ENCODE data around the gene TRPV3. TPM values are rescaled to one million over a fixed set of nuclear protein-coding genes. Genes with fewer than 3 reads are reported as not detected.
"Not testable (repeated sequence)": the region's sequence is repeated elsewhere in the genome, so short reads cannot be mapped to it uniquely, and the experiment has no call there.

Gene TRPV3
- total RNA-seq, 1 donor = 0.21 TPM

DNA sequence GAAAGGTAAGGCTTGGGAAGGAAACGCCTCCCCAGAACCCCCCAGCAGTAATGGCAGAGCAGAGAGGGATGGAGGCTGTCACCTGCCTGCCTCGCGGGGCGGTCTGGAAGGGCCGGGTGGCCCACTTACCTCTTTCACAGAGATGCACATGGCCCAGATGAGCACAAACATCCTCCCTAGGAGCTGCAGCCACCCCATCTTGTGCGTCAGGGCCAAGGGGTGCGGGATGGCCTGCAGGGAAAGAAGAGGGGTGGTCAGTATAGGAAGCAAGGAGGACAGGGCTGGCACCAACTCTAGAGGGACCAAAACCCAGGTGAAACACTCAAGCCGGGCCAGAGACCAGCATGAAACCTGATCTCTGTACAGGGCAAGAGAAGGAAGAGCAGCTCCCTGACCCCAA lies 29.7 kb downstream of the TRPV3 start:
- Histone ChIP-seq H3K9me3 (ENCODE audit: low read depth, low read length) (no peaks in the 10 kb centered on the region), H3K4me1 (ENCODE audit: insufficient read depth, low read length) (no peaks in the 10 kb centered on the region), H3K27me3 (ENCODE audit: insufficient read depth, low read length) (no peaks in the 10 kb centered on the region), H3K4me3 (ENCODE audit: low read length) (no peak overlapping the region)

DNA sequence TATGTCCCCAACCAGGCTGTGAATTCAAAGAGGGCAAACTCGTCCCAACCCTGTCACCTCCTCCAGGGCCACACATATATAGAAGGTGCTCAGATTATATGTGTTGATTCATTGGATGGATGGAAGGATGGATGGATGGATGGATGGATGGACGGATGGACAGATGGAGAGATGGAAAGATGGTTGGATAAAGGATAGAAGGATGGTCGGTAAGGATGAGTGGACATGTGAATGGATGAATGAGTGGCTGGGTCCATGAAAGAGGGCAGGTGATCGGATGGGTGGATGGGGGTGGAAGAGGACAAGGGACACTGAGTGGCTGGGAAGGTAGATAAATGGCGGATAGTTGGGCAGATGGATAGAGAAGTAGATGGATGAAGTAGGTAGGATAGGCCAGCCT lies 30.1 kb downstream of the TRPV3 start:
- Histone ChIP-seq H3K4me3 (ENCODE audit: low read length) (no peak overlapping the region), H3K4me1 (ENCODE audit: insufficient read depth, low read length) (no peaks in the 10 kb centered on the region)

DNA sequence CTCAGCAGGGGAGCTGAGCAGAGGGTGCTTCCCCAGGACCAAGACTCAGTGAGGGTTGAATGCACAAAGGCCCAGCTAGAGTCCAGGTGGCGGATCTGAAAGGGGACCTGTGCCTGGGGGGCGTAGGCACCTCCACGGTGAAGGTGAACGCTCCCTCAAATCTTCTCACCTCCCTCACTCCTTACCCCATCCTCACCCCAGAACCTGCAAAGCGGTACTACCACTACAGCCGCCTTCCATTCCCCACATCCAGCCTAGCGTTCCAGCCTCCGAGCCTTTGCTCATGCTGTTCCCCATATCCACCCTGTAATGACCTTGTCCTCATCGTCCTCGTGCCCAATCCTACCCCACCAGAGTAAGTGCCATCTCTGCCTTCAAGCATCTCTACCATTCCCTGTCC lies 30.6 kb downstream of the TRPV3 start:
- H3K9me3 ChIP-seq (ENCODE audit: low read depth, low read length) = no peaks in the 10 kb centered on the region
- no peaks in the 10 kb centered on the region for H3K4me1 ChIP-seq (ENCODE audit: insufficient read depth, low read length)
- no peaks in the 10 kb centered on the region for H3K27me3 ChIP-seq (ENCODE audit: insufficient read depth, low read length)
- no peak overlapping the region for H3K4me3 ChIP-seq (ENCODE audit: low read length)

More for the DNA sequence above, 30.1 kb downstream of the TRPV3 start:
- H3K27me3 ChIP-seq (ENCODE audit: insufficient read depth, low read length) = no peaks in the 10 kb centered on the region
- H3K9me3 ChIP-seq (ENCODE audit: low read depth, low read length) = no peaks in the 10 kb centered on the region

DNA sequence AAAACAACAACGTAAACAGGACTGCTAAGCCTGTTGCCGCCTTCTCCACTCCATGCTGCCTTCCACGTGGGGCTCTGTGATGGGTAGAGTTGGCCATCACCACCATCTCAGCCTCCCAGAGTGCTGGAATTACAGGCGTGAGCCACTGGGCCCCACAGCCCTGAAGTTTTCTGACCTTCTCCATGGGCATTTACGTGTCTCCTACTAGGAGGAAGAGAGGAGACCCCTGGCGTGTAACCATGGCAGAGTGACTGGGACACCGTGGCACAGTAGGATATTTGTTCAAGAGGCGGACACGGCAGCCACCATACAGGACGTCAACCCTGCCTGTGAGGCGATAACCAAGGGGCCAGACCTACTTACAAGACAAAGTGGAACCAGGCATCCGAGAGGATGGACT lies 31.1 kb downstream of the TRPV3 start:
- Histone ChIP-seq H3K27me3 (ENCODE audit: insufficient read depth, low read length) (no peaks in the 10 kb centered on the region), H3K9me3 (ENCODE audit: low read depth, low read length) (no peaks in the 10 kb centered on the region), H3K4me1 (ENCODE audit: insufficient read depth, low read length) (no peaks in the 10 kb centered on the region), H3K4me3 (ENCODE audit: low read length) (no peak overlapping the region)

DNA sequence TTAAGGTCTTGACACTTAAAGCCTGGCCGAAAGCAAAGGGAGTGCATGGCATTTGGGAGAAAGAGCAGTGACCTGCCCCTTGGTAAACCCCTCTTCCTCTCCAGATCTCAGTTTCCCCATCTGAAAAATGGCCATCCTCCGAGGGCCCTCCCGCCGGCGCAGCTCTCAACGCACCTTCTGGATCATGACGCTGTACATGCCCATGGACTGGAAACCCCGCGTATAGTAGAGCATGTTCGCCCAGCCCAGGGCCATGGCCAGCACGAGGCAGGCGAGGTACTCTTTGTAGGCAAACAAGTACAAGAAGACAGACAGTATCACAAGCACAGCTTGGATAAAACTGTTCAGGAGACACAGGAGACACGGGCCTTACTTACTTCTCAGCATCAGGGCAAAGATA lies 33.6 kb downstream of the TRPV3 start:
- no peaks in the 10 kb centered on the region for H3K27me3 ChIP-seq (ENCODE audit: insufficient read depth, low read length)
- H3K4me3 ChIP-seq (ENCODE audit: low read length) = no peak overlapping the region
- H3K9me3 ChIP-seq (ENCODE audit: low read depth, low read length) = no peaks in the 10 kb centered on the region
- H3K4me1 ChIP-seq (ENCODE audit: insufficient read depth, low read length) = no peaks in the 10 kb centered on the region

DNA sequence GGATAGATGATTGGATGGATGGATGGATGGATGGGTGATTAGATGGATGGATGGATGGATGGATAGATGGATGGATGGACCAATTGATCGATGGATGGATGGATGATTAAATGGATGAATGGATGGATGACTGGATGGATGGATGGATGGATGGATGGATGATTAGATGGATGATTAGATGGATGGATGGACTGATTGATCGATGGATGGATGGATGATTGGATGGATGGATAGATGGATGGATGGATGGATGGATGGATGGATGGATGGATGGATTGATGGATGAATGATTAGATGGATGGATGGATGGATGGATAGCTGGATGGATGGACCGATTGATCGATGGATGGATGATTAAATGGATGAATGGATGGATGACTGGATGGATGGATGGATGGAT lies 38.1 kb downstream of the TRPV3 start:
- not testable (repeated sequence) for H3K4me1 ChIP-seq (ENCODE audit: insufficient read depth, low read length); H3K9me3 ChIP-seq (ENCODE audit: low read depth, low read length); H3K27me3 ChIP-seq (ENCODE audit: insufficient read depth, low read length); H3K4me3 ChIP-seq (ENCODE audit: low read length)

DNA sequence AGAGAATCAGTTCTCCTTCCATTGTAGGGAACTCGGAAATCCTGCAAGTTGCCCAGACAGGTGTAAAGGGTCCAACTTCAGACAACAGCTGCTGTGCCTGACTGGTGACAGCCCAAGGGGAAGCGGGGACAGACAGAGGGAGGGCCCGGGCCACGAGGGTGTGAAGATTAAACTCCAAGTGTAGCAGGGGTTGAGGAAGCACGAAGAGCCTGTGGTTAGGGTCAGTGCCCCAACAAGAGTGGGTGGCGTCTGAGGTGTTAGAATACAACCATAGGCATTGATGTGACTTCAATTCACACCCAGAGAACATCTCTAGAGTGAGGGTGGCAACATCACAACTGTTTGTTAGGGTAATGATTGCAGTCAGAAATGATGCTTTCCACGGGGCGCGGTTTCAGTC lies 42.7 kb downstream of the TRPV3 start:
- Histone ChIP-seq H3K4me1 (ENCODE audit: insufficient read depth, low read length) (no peaks in the 10 kb centered on the region), H3K27me3 (ENCODE audit: insufficient read depth, low read length) (no peaks in the 10 kb centered on the region), H3K4me3 (ENCODE audit: low read length) (no peak overlapping the region), H3K9me3 (ENCODE audit: low read depth, low read length) (no peaks in the 10 kb centered on the region)

DNA sequence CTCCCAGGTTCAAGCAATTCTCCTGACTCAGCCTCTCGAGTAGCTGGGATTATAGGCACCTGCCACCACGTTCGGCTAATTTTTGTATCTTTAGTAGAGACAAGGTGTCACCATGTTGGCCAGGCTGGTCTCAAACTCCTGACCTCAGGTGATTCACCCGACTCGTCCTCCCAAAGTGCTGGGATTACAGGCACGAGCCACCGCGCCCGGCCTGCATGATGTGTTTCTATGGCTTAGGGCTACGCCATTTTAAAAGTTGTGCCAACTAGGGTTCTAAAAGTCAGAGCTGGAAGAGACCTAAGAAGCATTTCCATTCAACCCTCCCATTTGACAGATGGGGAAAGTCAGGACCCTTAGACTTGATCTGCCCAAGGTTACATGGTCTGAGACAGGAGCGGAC lies 43.4 kb downstream of the TRPV3 start:
- H3K27me3 ChIP-seq (ENCODE audit: insufficient read depth, low read length); H3K9me3 ChIP-seq (ENCODE audit: low read depth, low read length); H3K4me3 ChIP-seq (ENCODE audit: low read length): not testable (repeated sequence)

DNA sequence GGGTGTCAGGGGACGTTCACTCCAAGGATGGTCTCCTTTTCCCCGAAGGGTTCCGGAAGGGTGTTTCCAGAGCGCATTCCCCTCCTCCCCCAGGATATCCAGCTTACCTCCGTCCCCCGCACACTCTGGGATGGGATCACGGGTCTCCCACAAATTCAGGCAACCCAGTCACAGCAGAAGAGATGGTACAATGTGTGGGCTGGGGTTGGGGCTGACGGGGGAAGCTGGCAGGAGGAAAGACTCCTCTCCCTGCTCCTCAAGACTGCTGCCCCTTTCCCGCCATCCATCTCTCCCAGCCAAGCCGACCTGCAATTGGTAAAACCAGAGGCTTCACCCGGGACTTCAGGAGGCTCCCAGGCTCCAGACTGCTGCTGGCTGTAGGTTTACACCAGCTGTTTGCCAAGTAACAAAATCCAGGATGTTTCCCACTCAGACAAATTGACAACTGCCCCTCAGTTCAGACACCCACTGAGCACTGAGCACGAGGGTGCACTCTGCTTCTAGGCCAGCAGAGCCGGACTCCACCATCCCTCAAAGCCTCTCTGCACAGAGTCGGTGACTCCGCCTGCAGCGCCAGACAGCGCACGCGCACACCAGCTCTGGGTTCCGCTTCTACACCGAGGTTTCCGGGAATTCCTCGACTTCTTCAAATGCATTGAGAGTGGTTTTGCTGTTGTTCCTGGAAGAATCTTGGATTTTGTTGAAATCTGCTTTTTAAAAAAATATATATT lies 44.1 kb downstream of the TRPV3 start:
- Histone ChIP-seq H3K4me1 (ENCODE audit: insufficient read depth, low read length) (no peaks in the 10 kb centered on the region), H3K4me3 (ENCODE audit: low read length) (no peak overlapping the region), H3K9me3 (ENCODE audit: low read depth, low read length) (no peaks in the 10 kb centered on the region), H3K27me3 (ENCODE audit: insufficient read depth, low read length) (no peaks in the 10 kb centered on the region)

More for the DNA sequence above, 43.4 kb downstream of the TRPV3 start:
- H3K4me1 ChIP-seq (ENCODE audit: insufficient read depth, low read length) = not testable (repeated sequence)

DNA sequence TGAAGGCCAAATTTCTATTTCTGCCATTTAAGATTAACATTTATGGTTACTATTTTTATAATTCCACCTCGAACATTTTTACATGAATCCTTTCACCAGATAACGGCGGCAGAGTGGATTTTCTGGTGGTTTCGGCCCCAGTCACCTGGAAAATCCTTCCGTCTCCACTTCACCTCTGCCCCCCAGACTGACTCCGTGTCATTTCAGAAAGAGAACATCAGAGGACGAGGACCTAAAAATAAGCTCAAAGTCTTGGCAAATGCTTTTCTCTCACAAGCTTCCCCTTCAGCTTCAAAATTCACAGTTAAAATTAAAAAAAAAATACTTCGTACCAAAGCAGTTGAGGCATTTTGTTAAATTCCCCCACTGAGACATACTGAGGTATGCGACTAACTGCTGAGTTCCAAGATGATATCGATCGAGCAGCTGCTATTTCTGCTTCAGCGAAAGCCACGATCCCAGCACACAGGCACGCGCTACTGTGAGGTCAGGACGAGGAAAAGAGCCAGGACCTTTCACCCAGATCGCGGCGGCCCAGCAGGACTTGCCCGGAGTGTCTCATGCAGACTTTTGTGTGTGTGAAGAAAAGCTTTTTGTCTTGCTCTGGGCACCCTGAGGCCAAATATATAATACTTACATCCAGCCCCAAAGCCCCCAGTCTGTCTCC lies 45.0 kb downstream of the TRPV3 start:
- H3K4me3 ChIP-seq (ENCODE audit: low read length) = no peak overlapping the region
- no peaks in the 10 kb centered on the region for H3K27me3 ChIP-seq (ENCODE audit: insufficient read depth, low read length)
- no peaks in the 10 kb centered on the region for H3K9me3 ChIP-seq (ENCODE audit: low read depth, low read length)
- H3K4me1 ChIP-seq (ENCODE audit: insufficient read depth, low read length) = no peaks in the 10 kb centered on the region

DNA sequence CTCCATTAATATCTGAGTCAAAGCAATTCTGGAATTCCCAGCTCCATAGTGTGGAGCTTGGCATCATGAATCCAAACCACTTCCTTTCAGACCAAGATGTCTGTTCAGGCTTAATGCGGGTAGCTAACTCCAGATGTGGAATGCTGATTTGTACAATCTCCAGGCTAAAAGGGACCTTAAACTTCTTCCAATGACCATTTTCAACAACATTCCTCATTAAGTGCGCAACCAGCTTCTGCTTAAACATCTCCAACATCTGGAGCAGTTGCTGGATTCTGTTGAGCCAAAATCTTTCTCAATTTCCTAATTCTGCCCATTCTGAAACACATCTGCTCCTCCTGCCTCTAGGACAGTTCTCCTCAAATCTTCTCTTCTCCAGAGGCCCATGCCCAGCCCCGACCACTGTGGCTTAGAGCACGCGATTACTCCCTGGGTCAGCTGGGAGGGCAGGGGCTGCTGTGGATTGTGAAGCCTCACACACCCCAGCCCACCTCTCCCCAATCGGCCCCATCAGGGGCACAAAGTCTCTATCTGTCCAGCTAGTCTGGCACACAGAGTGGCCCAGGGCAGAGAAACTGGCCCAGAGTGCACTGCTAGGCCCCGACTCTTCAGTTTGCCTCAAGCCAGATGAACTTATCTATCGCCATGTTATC lies 45.6 kb downstream of the TRPV3 start:
- Histone ChIP-seq H3K4me3 (ENCODE audit: low read length) (no peak overlapping the region), H3K27me3 (ENCODE audit: insufficient read depth, low read length) (no peaks in the 10 kb centered on the region), H3K9me3 (ENCODE audit: low read depth, low read length) (no peaks in the 10 kb centered on the region), H3K4me1 (ENCODE audit: insufficient read depth, low read length) (no peaks in the 10 kb centered on the region)

DNA sequence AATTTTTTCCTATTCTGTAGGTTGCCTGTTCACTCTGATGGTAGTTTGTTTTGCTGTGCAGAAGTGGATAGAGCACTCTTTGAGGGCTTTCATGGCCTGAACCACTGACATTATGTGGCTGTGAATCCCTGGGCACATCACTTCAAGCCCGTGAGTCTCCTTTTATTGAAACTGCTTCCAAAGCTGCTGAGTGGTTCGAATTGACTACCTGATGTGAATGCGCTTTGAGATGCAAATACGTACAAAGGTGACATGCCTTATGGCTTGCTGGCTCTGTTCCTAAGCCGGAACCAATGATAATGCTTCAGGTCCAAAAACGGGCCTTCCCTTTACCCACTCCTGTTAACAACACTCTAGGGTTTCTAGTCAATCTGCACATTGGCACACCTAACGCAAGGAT lies 47.5 kb downstream of the TRPV3 start:
- Histone ChIP-seq H3K4me1 (ENCODE audit: insufficient read depth, low read length) (no peaks in the 10 kb centered on the region), H3K27me3 (ENCODE audit: insufficient read depth, low read length) (no peaks in the 10 kb centered on the region), H3K9me3 (ENCODE audit: low read depth, low read length) (no peaks in the 10 kb centered on the region), H3K4me3 (ENCODE audit: low read length) (no peak overlapping the region)

DNA sequence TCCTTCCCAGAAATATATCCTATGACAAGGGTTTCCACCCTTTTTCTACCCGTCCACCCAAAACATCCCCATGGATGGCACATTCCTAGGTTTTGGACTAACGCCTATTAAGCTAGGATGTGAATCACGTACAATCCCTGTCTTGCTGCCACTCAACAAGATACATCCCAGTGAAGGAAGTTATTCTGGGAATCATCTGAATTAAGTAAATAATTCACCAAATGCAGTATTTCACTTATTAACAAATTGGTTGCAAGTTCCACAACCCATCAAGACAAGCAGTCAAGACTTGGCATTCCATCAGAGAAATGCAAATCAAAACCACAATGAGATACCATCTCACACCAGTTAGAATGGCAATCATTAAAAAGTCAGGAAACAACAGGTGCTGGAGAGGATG lies 49.7 kb downstream of the TRPV3 start:
- Histone ChIP-seq H3K4me3 (ENCODE audit: low read length) (no peak overlapping the region), H3K9me3 (ENCODE audit: low read depth, low read length) (no peaks in the 10 kb centered on the region), H3K4me1 (ENCODE audit: insufficient read depth, low read length) (no peaks in the 10 kb centered on the region), H3K27me3 (ENCODE audit: insufficient read depth, low read length) (no peaks in the 10 kb centered on the region)

DNA sequence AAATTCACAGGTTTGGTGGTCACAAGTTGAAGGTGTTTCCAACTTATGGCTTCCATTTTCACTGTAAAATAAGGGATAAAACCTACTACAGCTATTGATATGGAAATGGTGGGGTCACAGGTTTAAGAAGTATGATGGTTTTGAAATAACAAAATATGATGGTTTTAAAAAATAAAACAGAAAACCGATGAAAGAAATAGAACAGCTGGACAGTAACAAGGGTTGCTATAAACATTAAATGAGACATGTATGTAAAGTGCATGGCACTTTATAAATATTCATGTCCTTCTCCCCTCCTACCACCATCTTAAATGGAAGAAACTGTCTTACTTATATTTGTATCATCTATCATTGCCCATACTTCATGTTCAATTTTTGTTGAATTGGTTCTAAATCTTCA lies 50.5 kb downstream of the TRPV3 start:
- Histone ChIP-seq H3K4me3 (ENCODE audit: low read length) (no peak overlapping the region), H3K9me3 (ENCODE audit: low read depth, low read length) (no peaks in the 10 kb centered on the region), H3K27me3 (ENCODE audit: insufficient read depth, low read length) (no peaks in the 10 kb centered on the region), H3K4me1 (ENCODE audit: insufficient read depth, low read length) (no peaks in the 10 kb centered on the region)

DNA sequence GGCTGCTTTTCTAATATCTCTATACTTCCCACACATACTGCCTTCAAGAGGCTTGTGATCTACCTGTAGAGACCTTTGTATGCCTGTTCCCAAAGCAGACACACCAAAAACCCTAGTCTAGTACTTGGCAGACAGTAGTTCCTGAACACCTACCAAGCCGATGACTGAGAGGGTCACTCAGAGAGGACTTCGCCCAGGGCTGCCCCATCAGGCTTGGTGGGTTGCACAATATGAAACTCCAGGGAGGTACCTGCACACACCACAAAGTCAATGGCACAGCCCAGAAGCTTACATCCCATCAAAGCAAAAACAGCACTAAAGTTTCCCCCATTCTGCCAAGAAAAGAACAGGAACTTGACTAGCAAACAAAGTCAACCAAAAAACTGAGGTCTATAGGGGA lies 51.6 kb downstream of the TRPV3 start:
- Histone ChIP-seq H3K9me3 (ENCODE audit: low read depth, low read length) (no peaks in the 10 kb centered on the region), H3K4me1 (ENCODE audit: insufficient read depth, low read length) (no peaks in the 10 kb centered on the region), H3K4me3 (ENCODE audit: low read length) (no peak overlapping the region), H3K27me3 (ENCODE audit: insufficient read depth, low read length) (no peaks in the 10 kb centered on the region)

DNA sequence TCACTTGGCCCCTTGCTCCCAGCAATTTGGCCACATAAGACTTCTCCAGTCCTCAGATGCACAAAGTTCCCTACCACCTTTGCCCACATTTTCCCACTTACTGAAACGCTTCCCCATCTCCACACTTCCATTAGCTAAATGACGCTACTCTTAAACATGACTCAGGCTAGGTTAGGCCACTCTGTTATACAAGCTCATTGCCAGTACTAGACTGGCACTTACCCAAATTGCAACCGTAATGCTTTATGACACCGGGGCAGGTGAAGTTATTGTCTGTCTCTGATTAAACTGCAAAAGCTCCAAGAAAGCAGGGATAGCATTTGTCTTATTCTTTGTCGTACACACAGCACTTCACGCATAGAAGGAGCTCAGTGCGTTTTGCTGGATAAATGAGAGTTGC lies 52.6 kb downstream of the TRPV3 start:
- Histone ChIP-seq H3K4me3 (ENCODE audit: low read length) (no peak overlapping the region), H3K4me1 (ENCODE audit: insufficient read depth, low read length) (no peaks in the 10 kb centered on the region), H3K27me3 (ENCODE audit: insufficient read depth, low read length) (no peaks in the 10 kb centered on the region), H3K9me3 (ENCODE audit: low read depth, low read length) (no peaks in the 10 kb centered on the region)
